ENCODE measurements around the gene ECT2. TPM values are rescaled to one million over a fixed set of nuclear protein-coding genes. Genes with fewer than 3 reads are reported as not detected.

The ECT2 gene, protein sequence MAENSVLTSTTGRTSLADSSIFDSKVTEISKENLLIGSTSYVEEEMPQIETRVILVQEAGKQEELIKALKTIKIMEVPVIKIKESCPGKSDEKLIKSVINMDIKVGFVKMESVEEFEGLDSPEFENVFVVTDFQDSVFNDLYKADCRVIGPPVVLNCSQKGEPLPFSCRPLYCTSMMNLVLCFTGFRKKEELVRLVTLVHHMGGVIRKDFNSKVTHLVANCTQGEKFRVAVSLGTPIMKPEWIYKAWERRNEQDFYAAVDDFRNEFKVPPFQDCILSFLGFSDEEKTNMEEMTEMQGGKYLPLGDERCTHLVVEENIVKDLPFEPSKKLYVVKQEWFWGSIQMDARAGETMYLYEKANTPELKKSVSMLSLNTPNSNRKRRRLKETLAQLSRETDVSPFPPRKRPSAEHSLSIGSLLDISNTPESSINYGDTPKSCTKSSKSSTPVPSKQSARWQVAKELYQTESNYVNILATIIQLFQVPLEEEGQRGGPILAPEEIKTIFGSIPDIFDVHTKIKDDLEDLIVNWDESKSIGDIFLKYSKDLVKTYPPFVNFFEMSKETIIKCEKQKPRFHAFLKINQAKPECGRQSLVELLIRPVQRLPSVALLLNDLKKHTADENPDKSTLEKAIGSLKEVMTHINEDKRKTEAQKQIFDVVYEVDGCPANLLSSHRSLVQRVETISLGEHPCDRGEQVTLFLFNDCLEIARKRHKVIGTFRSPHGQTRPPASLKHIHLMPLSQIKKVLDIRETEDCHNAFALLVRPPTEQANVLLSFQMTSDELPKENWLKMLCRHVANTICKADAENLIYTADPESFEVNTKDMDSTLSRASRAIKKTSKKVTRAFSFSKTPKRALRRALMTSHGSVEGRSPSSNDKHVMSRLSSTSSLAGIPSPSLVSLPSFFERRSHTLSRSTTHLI
- polyA plus RNA-seq, result 16.3 to 34.2 TPM (median 18.6 TPM) in 3 replicates
- polyA plus RNA-seq (2011; ENCODE audit: low read depth), result 10.7 TPM
- 10.0 and 20.2 TPM in 2 replicates for polyA plus RNA-seq (2011; cell fraction: cytosol; rRNA removed)
- 18.4 and 23.6 TPM in 2 replicates for polyA plus RNA-seq (2011; cell fraction: nucleus; rRNA removed)
- polyA plus RNA-seq (2012; ENCODE audit: low replicate concordance), result 7.4 and 19.9 TPM in 2 replicates
- polyA minus RNA-seq, result 3.1 to 31.4 TPM (median 11.9 TPM) in 3 replicates
- polyA minus RNA-seq (2011; cell fraction: cytosol; rRNA and poly(A)+ RNA removed), result 19.2 TPM
- polyA minus RNA-seq (2011; cell fraction: nucleus; rRNA and poly(A)+ RNA removed), result 18.9 and 41.0 TPM in 2 replicates

- dilution Hi-C loops (cut with MboI; ENCODE audit: extremely low pct_ligation_motif_present, low sequenced_read_pairs), result no loop called here
- peak within 1 kb of the TSS; percentile 94 for H3K4me2 ChIP-seq (ENCODE audit: control insufficient read depth, extremely low read depth, insufficient read depth, low read depth, low read length)
- H3K9me3 ChIP-seq (ENCODE audit: control insufficient read depth, low read depth, low read length), result no peaks in the 10 kb centered on the region
- TF ChIP-seq CTCF (optimal IDR thresholded peaks at IDR 0.05 in 1 of 3, IDR thresholded peaks at IDR 0.05 in 1 of 3, conservative IDR thresholded peaks at IDR 0.05 in 1 of 3; ENCODE audit: extremely low read depth in 1 of 3, insufficient read depth in 2 of 3, low read length in 3 of 3), result peak; percentile 75 to 81 (median 80)
- no peak for TF ChIP-seq EZH2 (IDR thresholded peaks at IDR 0.05; ENCODE audit: low read length)
- no peaks in the 10 kb centered on the region for H4K20me1 ChIP-seq (ENCODE audit: control insufficient read depth, extremely low read depth, insufficient read depth, low read length)
- DNase-seq (ENCODE audit: low read depth, low spot score), result peak; percentile 97
- FAIRE-seq, result peak; percentile 86
- peak within 1 kb of the TSS; percentile 86 for H2AFZ ChIP-seq (ENCODE audit: control insufficient read depth, low read length)
- H3K27me3 ChIP-seq (ENCODE audit: control insufficient read depth, extremely low read depth, insufficient read depth, low read length), result no peaks in the 10 kb centered on the region
- peaks cover 0 to 5% of the 10 kb centered on the region in 2 experiments for H3K36me3 ChIP-seq (ENCODE audit: control insufficient read depth in 2 of 2, extremely low read depth in 1 of 2, insufficient read depth in 2 of 2, low read length in 2 of 2)
- H3K4me3 ChIP-seq (ENCODE audit: control insufficient read depth in 2 of 3, extremely low read depth in 1 of 3, insufficient read depth in 2 of 3, low read depth in 1 of 3, low read length in 3 of 3), result peak within 1 kb of the TSS; percentile 67 to 73 (median 71)
- H3K4me1 ChIP-seq (ENCODE audit: control insufficient read depth, extremely low read depth, insufficient read depth, low read length), result peaks cover 37% of the 10 kb centered on the region
- H3K9me1 ChIP-seq (ENCODE audit: control insufficient read depth, extremely low read depth, insufficient read depth, low read length), result no peaks in the 10 kb centered on the region
- peak within 1 kb of the TSS; percentile 94 for H3K27ac ChIP-seq (ENCODE audit: control insufficient read depth, insufficient read depth, low read length)
- H3K9ac ChIP-seq (ENCODE audit: control insufficient read depth, extremely low read depth, insufficient read depth, low read length), result peak within 1 kb of the TSS; percentile 91
- H3K79me2 ChIP-seq (ENCODE audit: control insufficient read depth, insufficient read depth, low read length), result peaks cover 46% of the 10 kb centered on the region
Observed at GRCh38 chr3:172750368-172751174, at the start of gene ECT2. ECT2 (plus strand) TSS chr3:172750726; CDS start chr3:172754531, 3,805 bp downstream.

DNA sequence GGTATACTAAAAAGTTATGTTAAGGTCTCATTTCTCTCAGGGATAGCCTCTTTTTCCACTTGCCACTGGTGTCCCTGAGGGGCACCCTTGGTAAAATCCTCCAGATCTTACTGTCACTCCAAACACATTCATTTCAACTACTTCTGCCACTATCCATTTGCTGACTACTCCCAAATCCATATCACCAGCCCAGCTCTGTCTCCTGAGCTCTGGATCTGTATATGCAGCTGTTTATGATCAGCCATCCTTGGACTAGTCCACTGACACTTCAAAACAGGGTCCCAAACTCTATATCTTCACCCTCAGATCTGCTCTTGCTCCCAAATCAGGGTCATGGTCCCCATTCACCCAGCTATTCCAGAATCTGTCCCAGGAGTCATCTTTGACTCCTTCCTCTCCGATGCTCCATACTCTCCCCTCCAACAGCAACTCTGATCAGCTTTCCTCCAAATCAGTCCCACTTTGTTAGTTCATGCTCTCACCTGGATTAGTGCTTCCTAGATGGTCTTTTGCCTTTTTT lies 49.5 kb upstream of the ECT2 start:
- peaks cover 0 to 3% of the 10 kb centered on the region in 2 experiments for H3K36me3 ChIP-seq (ENCODE audit: control insufficient read depth in 2 of 2, extremely low read depth in 1 of 2, insufficient read depth in 2 of 2, low read length in 2 of 2)
- no peaks in the 10 kb centered on the region for H3K4me1 ChIP-seq (ENCODE audit: control insufficient read depth, extremely low read depth, insufficient read depth, low read length)
- H3K9me3 ChIP-seq (ENCODE audit: control insufficient read depth, low read depth, low read length), result no peaks in the 10 kb centered on the region
- no peaks in the 10 kb centered on the region for H3K27me3 ChIP-seq (ENCODE audit: control insufficient read depth, extremely low read depth, insufficient read depth, low read length)
- no peak overlapping the region for H2AFZ ChIP-seq (ENCODE audit: control insufficient read depth, low read length)
- H3K4me3 ChIP-seq (ENCODE audit: control insufficient read depth in 2 of 3, extremely low read depth in 1 of 3, insufficient read depth in 2 of 3, low read depth in 1 of 3, low read length in 3 of 3), result no peak overlapping the region
- TF ChIP-seq EZH2 (IDR thresholded peaks at IDR 0.05; ENCODE audit: low read length) (no peak), CTCF (optimal IDR thresholded peaks at IDR 0.05 in 1 of 3, IDR thresholded peaks at IDR 0.05 in 1 of 3, conservative IDR thresholded peaks at IDR 0.05 in 1 of 3; ENCODE audit: extremely low read depth in 1 of 3, insufficient read depth in 2 of 3, low read length in 3 of 3) (no peak)
- no peak for DNase-seq (ENCODE audit: low read depth, low spot score)
- H3K79me2 ChIP-seq (ENCODE audit: control insufficient read depth, insufficient read depth, low read length), result peaks cover 4% of the 10 kb centered on the region
- no peaks in the 10 kb centered on the region for H4K20me1 ChIP-seq (ENCODE audit: control insufficient read depth, extremely low read depth, insufficient read depth, low read length)
- dilution Hi-C loops (cut with MboI; ENCODE audit: extremely low pct_ligation_motif_present, low sequenced_read_pairs), result no loop called here
- no peak for FAIRE-seq
- H3K9me1 ChIP-seq (ENCODE audit: control insufficient read depth, extremely low read depth, insufficient read depth, low read length), result no peaks in the 10 kb centered on the region
- no peak overlapping the region for H3K27ac ChIP-seq (ENCODE audit: control insufficient read depth, insufficient read depth, low read length)
- no peak overlapping the region for H3K4me2 ChIP-seq (ENCODE audit: control insufficient read depth, extremely low read depth, insufficient read depth, low read depth, low read length)
- no peak overlapping the region for H3K9ac ChIP-seq (ENCODE audit: control insufficient read depth, extremely low read depth, insufficient read depth, low read length)

All from keratinocyte (primary cell).